Body of pancreas (tissue), 4 donors: ENCODE data around the gene DDX1. TPM values are rescaled to one million over a fixed set of nuclear protein-coding genes. Genes with fewer than 3 reads are reported as not detected.

ENCODE experiments used
- ATAC-seq: fragments of 150-250 bp; one replicate; pipeline ENCODE4 v1.9.1; 2016
- DNase-seq, 4 donors: peaks; one replicate each; pipeline ENCODE4 v3.0.0-alpha.2; 2019
- H3K27ac ChIP-seq, 4 donors: fragments of 200-600 bp; sonication (generic); 1 replicate in 3 of 4; 2 replicates in 1 of 4; pipeline versions ENCODE4 v1.5.1 to v1.6.1; 2016 to 2019; ENCODE audit warnings: mild to moderate bottlenecking in 1 of 4, mixed read lengths in 1 of 4, moderate library complexity in 1 of 4
- H3K27me3 ChIP-seq, 2 donors: fragments of 200-600 bp; sonication (generic); one replicate each; pipeline ENCODE4 v1.6.0; 2016; ENCODE audit warnings: mild to moderate bottlenecking in 1 of 2
- H3K36me3 ChIP-seq, 2 donors: fragments of 200-600 bp; sonication (generic); replicated peaks in 1 of 2; 2 replicates each; pipeline ENCODE4 v1.5.1; 2016; ENCODE audit warnings: low read depth in 2 of 2; ENCODE audit not compliant: insufficient read depth in 1 of 2
- H3K4me1 ChIP-seq: fragments of 200-600 bp; sonication (generic); one replicate; pipeline ENCODE4 v1.6.0; 2016
- H3K4me3 ChIP-seq, 2 donors: fragments of 200-600 bp; sonication (generic); 1 replicate in 1 of 2; 2 replicates in 1 of 2; pipeline ENCODE4 v1.5.1; 2016 to 2019
- H3K9me3 ChIP-seq, 3 donors: fragments of 200-600 bp; sonication (generic); 1 replicate in 2 of 3; 2 replicates in 1 of 3; pipeline ENCODE4 v1.5.1; 2016
- CTCF ChIP-seq, 7 experiments: fragments of 450-650 bp in 4 of 7; fragments of 200-600 bp in 3 of 7; sonication (generic) in 3 of 7; IDR thresholded peaks; one replicate each; pipeline ENCODE4 v1.5.1; 2016 to 2019; ENCODE audit warnings: antibody characterized with exemption in 7 of 7
- POLR2A ChIP-seq, 3 donors: fragments of 450-650 bp; IDR thresholded peaks; one replicate each; pipeline ENCODE4 v1.6.1; 2016; ENCODE audit warnings: antibody characterized with exemption in 3 of 3, mild to moderate bottlenecking in 2 of 3
- WGBS, 2 donors: methylation state at CpG; one replicate each; pipeline ENCODE4 v1.1.5; 2017; 5-methylcytosine and 5-hydroxymethylcytosine counted together
- intact Hi-C: fragments of 100-400 bp; cut with DNase I; formaldehyde crosslinking; loops from one replicate; pipeline ENCODE4 v1.15.1; 2023
- total RNA-seq, 2 donors: library from RNA; depleted of rRNA; stranded (reverse); fragments of >200 nt; gene quantifications; one replicate each; pipeline ENCODE4 v1.1.0, GENCODE V29; 2016

DDX1 gene
- total RNA-seq, 2 donors from 2014 or later, result 35.3 to 61.3 TPM

GRCh38 chr2:15655123-15655887 is 63.6 kb downstream of the DDX1 start:
- H3K36me3 ChIP-seq, result no peaks in the 10 kb centered on the region
- ATAC-seq, result no peak
- H3K27ac ChIP-seq, result no peak overlapping the region
- intact Hi-C loops, result no loop called here
- no peak overlapping the region for H3K4me3 ChIP-seq
- no peak for DNase-seq
- H3K9me3 ChIP-seq, result no peaks in the 10 kb centered on the region
- no peaks in the 10 kb centered on the region for H3K27me3 ChIP-seq
- TF ChIP-seq CTCF (IDR thresholded peaks at IDR 0.05), result no peak
- no peak for TF ChIP-seq POLR2A (IDR thresholded peaks at IDR 0.05)
- H3K4me1 ChIP-seq, result no peaks in the 10 kb centered on the region
- 86 to 88% methylated on average over 7 of the region's 7 CpGs for WGBS, 2 donors

GRCh38 chr2:15656090-15656489 is 64.4 kb downstream of the DDX1 start:
- TF ChIP-seq CTCF (IDR thresholded peaks at IDR 0.05), result no peak
- no peak for TF ChIP-seq POLR2A (IDR thresholded peaks at IDR 0.05)
- Histone ChIP-seq H3K9me3 (no peaks in the 10 kb centered on the region), H3K4me1 (no peaks in the 10 kb centered on the region), H3K4me3 (no peak overlapping the region), H3K36me3 (no peaks in the 10 kb centered on the region), H3K27ac (no peak overlapping the region), H3K27me3 (no peaks in the 10 kb centered on the region)
- WGBS, 2 donors, result 88 to 89% methylated on average over 8 of the region's 8 CpGs
- ATAC-seq (no peak), DNase-seq (no peak)
- intact Hi-C loops, result no loop called here

- Histone ChIP-seq H3K4me3 (no peak overlapping the region), H3K9me3 (no peaks in the 10 kb centered on the region), H3K27me3 (no peaks in the 10 kb centered on the region), H3K27ac (no peak overlapping the region), H3K36me3 (no peaks in the 10 kb centered on the region), H3K4me1 (no peaks in the 10 kb centered on the region)
- WGBS, 2 donors, result 73 to 81% methylated on average over 9 of the region's 9 CpGs
- DNase-seq (no peak), ATAC-seq (no peak)
- intact Hi-C loops, result no loop called here
- no peak for TF ChIP-seq POLR2A (IDR thresholded peaks at IDR 0.05)
- TF ChIP-seq CTCF (IDR thresholded peaks at IDR 0.05), result no peak
These were observed 66.1 kb downstream of the DDX1 start for GRCh38 chr2:15657759-15658158.

GRCh38 chr2:15658911-15659310 is 67.2 kb downstream of the DDX1 start:
- Histone ChIP-seq H3K4me1 (no peaks in the 10 kb centered on the region), H3K4me3 (no peak overlapping the region), H3K9me3 (peaks cover 0 to 4% (median 0%) of the 10 kb centered on the region in 3 donors), H3K27ac (no peak overlapping the region), H3K36me3 (no peaks in the 10 kb centered on the region), H3K27me3 (no peaks in the 10 kb centered on the region)
- DNase-seq, result no peak
- no peak for ATAC-seq
- intact Hi-C loops, result no loop called here
- no peak for TF ChIP-seq POLR2A (IDR thresholded peaks at IDR 0.05)
- no peak for TF ChIP-seq CTCF (IDR thresholded peaks at IDR 0.05)
- WGBS, 2 donors, result 67 to 86% methylated on average over 4 of the region's 4 CpGs
